ENCODE data around the gene SPN. TPM values are rescaled to one million over a fixed set of nuclear protein-coding genes. Genes with fewer than 3 reads are reported as not detected.
"Not testable (repeated sequence)": the region's sequence is repeated elsewhere in the genome, so short reads cannot be mapped to it uniquely, and the experiment has no call there.

The SPN gene
- total RNA-seq (2021) (not detected in 2 replicates), Bru-seq, nascent RNA (not detected), BruChase-seq, experiment 1, labeled RNA remaining after a 2-hour chase (percentile 10 among the genes with signal in this experiment), BruChase-seq, experiment 2, labeled RNA remaining after a 6-hour chase (not detected)
- long read RNA-seq = 0 reads

GRCh38 chr16:29663016-29663806, at the start of gene SPN:
TSS of gene SPN (plus strand) at chr16:29663247. CDS start at chr16:29663729, 482 bp downstream.
- H3K4me3 ChIP-seq (ENCODE audit: low read depth, low read length, poor library complexity, severe bottlenecking) = no peak within 1 kb of the TSS
- intact Hi-C loops (cut with micrococcal nuclease; ENCODE audit: unreplicated experiment) = no loop called here
- POLR2A ChIA-PET (ENCODE audit: low non-redundant PET) = no interaction called here
- no peaks in the 10 kb centered on the region for H3K9me3 ChIP-seq (ENCODE audit: low read depth, low read length, poor library complexity, severe bottlenecking)
- no peaks in the 10 kb centered on the region for H3K4me1 ChIP-seq (ENCODE audit: insufficient read depth, low read length, poor library complexity, severe bottlenecking)
- H3K36me3 ChIP-seq (ENCODE audit: insufficient read depth, low read length, poor library complexity, severe bottlenecking) = no peaks in the 10 kb centered on the region
- H3K27me3 ChIP-seq (replicated peaks; ENCODE audit: insufficient read depth, low read depth, low read length, poor library complexity) = no peaks in the 10 kb centered on the region
- H3K27ac ChIP-seq (ENCODE audit: low read depth, low read length, poor library complexity, severe bottlenecking) = no peak within 1 kb of the TSS
- TF ChIP-seq CTCF (conservative IDR thresholded peaks at IDR 0.05; ENCODE audit: low read depth, low read length) (no peak), EZH2 (IDR thresholded peaks at IDR 0.05; ENCODE audit: borderline replicate concordance, low read depth, low read length, poor library complexity, severe bottlenecking) (no peak)
- BruUV-seq (replicated peaks) = no TSS peak
- CTCF ChIA-PET = interaction anchor here (0.5 kb wide), 1 partner anchor 971 kb away, joined by 4 read pairs; no protein-coding TSS in a partner anchor
- DNase-seq (ENCODE audit: low spot score) = no peak

- intact Hi-C loops (cut with micrococcal nuclease; ENCODE audit: unreplicated experiment); H3K36me3 ChIP-seq (ENCODE audit: insufficient read depth, low read length, poor library complexity, severe bottlenecking); CTCF ChIA-PET; H3K4me1 ChIP-seq (ENCODE audit: insufficient read depth, low read length, poor library complexity, severe bottlenecking); H3K9me3 ChIP-seq (ENCODE audit: low read depth, low read length, poor library complexity, severe bottlenecking); BruUV-seq (replicated peaks); H3K27me3 ChIP-seq (replicated peaks; ENCODE audit: insufficient read depth, low read depth, low read length, poor library complexity): not testable (repeated sequence)
- Histone ChIP-seq H3K4me3 (ENCODE audit: low read depth, low read length, poor library complexity, severe bottlenecking) (peak overlapping the region; percentile 74), H3K27ac (ENCODE audit: low read depth, low read length, poor library complexity, severe bottlenecking) (peak overlapping the region; percentile 57)
- POLR2A ChIA-PET (ENCODE audit: low non-redundant PET) = interaction anchor here (0.6 kb wide), 1 partner anchor 312 kb away, joined by 3 read pairs; no protein-coding TSS in a partner anchor
- peak; percentile 92 for DNase-seq (ENCODE audit: low spot score)
Measured at GRCh38 chr16:29613307-29614057, 49.6 kb upstream of the SPN start.

- H3K27ac ChIP-seq (ENCODE audit: low read depth, low read length, poor library complexity, severe bottlenecking); H3K36me3 ChIP-seq (ENCODE audit: insufficient read depth, low read length, poor library complexity, severe bottlenecking); DNase-seq (ENCODE audit: low spot score); H3K4me1 ChIP-seq (ENCODE audit: insufficient read depth, low read length, poor library complexity, severe bottlenecking); H3K9me3 ChIP-seq (ENCODE audit: low read depth, low read length, poor library complexity, severe bottlenecking); H3K4me3 ChIP-seq (ENCODE audit: low read depth, low read length, poor library complexity, severe bottlenecking); BruUV-seq (replicated peaks); CTCF ChIA-PET; POLR2A ChIA-PET (ENCODE audit: low non-redundant PET); intact Hi-C loops (cut with micrococcal nuclease; ENCODE audit: unreplicated experiment); H3K27me3 ChIP-seq (replicated peaks; ENCODE audit: insufficient read depth, low read depth, low read length, poor library complexity): not testable (repeated sequence)
Measured at GRCh38 chr16:29614691-29615314, 48.2 kb upstream of the SPN start.

- intact Hi-C loops (cut with micrococcal nuclease; ENCODE audit: unreplicated experiment); H3K36me3 ChIP-seq (ENCODE audit: insufficient read depth, low read length, poor library complexity, severe bottlenecking); H3K4me1 ChIP-seq (ENCODE audit: insufficient read depth, low read length, poor library complexity, severe bottlenecking); H3K4me3 ChIP-seq (ENCODE audit: low read depth, low read length, poor library complexity, severe bottlenecking); H3K27ac ChIP-seq (ENCODE audit: low read depth, low read length, poor library complexity, severe bottlenecking); H3K27me3 ChIP-seq (replicated peaks; ENCODE audit: insufficient read depth, low read depth, low read length, poor library complexity); POLR2A ChIA-PET (ENCODE audit: low non-redundant PET); BruUV-seq (replicated peaks); DNase-seq (ENCODE audit: low spot score); CTCF ChIA-PET; H3K9me3 ChIP-seq (ENCODE audit: low read depth, low read length, poor library complexity, severe bottlenecking): not testable (repeated sequence)
Measured at GRCh38 chr16:29616127-29616526, 46.9 kb upstream of the SPN start.

Measured in A673 (cell line).